ENCODE data around the gene PPP3CA.

The PPP3CA gene

GRCh38 chr4:101334963-101335572 is 12.3 kb downstream of the PPP3CA start:
- Histone ChIP-seq H3K9ac (ENCODE audit: low read length) (no peak overlapping the region), H3K9me3 (ENCODE audit: low read length) (no peaks in the 10 kb centered on the region), H3K4me2 (ENCODE audit: low read length) (peak overlapping the region; percentile 20; the same call in 1 of the 2 replicates), H3F3A (ENCODE audit: insufficient read depth, low read length) (no peaks in the 10 kb centered on the region), H2AFZ (ENCODE audit: low read length) (no peak overlapping the region), H3K27me3 (ENCODE audit: insufficient read depth, low read length) (no peaks in the 10 kb centered on the region), H3K79me2 (ENCODE audit: insufficient read depth, low read length) (peaks cover 96% of the 10 kb centered on the region), H3K4me3 (ENCODE audit: low read depth, low read length, poor library complexity, severe bottlenecking) (no peak overlapping the region), H3K36me3 (ENCODE audit: insufficient read depth, low read length) (peaks cover 5% of the 10 kb centered on the region; the same call in 1 of the 2 replicates), H3K27ac (ENCODE audit: low read depth, low read length, poor library complexity, severe bottlenecking) (no peak overlapping the region), H3K9me2 (ENCODE audit: low read depth, low read length) (no peaks in the 10 kb centered on the region), H3K4me1 (ENCODE audit: insufficient read depth, low read length, severe bottlenecking) (peaks cover 43% of the 10 kb centered on the region), H4K20me1 (ENCODE audit: insufficient read depth, low read length) (0 out of 2 replicates have a peak, but pooled peaks cover 2% of the 10 kb centered on the region)
- TF ChIP-seq, protein P1, sequence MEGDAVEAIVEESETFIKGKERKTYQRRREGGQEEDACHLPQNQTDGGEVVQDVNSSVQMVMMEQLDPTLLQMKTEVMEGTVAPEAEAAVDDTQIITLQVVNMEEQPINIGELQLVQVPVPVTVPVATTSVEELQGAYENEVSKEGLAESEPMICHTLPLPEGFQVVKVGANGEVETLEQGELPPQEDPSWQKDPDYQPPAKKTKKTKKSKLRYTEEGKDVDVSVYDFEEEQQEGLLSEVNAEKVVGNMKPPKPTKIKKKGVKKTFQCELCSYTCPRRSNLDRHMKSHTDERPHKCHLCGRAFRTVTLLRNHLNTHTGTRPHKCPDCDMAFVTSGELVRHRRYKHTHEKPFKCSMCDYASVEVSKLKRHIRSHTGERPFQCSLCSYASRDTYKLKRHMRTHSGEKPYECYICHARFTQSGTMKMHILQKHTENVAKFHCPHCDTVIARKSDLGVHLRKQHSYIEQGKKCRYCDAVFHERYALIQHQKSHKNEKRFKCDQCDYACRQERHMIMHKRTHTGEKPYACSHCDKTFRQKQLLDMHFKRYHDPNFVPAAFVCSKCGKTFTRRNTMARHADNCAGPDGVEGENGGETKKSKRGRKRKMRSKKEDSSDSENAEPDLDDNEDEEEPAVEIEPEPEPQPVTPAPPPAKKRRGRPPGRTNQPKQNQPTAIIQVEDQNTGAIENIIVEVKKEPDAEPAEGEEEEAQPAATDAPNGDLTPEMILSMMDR (IDR thresholded peaks at IDR 0.05; ENCODE audit: low read length): no peak
- TF ChIP-seq EZH2 (IDR thresholded peaks at IDR 0.05; ENCODE audit: borderline replicate concordance, low read length): no peak

DNA sequence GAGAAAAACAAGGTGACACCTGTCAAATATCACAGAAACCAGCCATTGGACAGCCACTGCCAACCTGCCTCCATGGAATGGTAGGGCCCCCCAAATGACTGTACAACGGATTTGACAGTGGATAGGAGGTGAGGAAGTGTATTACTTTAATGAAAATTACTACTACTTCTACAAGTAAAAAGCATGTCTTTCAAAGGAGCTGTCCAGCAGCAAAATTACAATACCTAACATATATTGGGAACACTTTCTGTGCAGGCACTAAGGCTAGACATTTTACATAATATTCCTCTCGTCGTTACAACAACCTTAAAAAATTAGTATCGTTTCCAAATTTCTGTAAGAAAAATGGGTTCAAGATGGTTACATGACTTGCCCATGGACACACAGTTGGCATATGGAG is 14.9 kb downstream of the PPP3CA start:
- H3K9me3 ChIP-seq (ENCODE audit: low read length): no peaks in the 10 kb centered on the region
- H3K4me2 ChIP-seq (ENCODE audit: low read length): no peak overlapping the region
- peaks cover 96% of the 10 kb centered on the region for H3K79me2 ChIP-seq (ENCODE audit: insufficient read depth, low read length)
- no peak for TF ChIP-seq EZH2 (IDR thresholded peaks at IDR 0.05; ENCODE audit: borderline replicate concordance, low read length)
- TF ChIP-seq, protein P1 (IDR thresholded peaks at IDR 0.05; ENCODE audit: low read length): no peak
- H3K27me3 ChIP-seq (ENCODE audit: insufficient read depth, low read length): no peaks in the 10 kb centered on the region
- H3K4me1 ChIP-seq (ENCODE audit: insufficient read depth, low read length, severe bottlenecking): peaks cover 37% of the 10 kb centered on the region
- H2AFZ ChIP-seq (ENCODE audit: low read length): no peak overlapping the region
- H3K4me3 ChIP-seq (ENCODE audit: low read depth, low read length, poor library complexity, severe bottlenecking): no peak overlapping the region
- H3F3A ChIP-seq (ENCODE audit: insufficient read depth, low read length): no peaks in the 10 kb centered on the region
- H3K9me2 ChIP-seq (ENCODE audit: low read depth, low read length): no peaks in the 10 kb centered on the region
- 0 out of 2 replicates have a peak, but pooled peaks cover 2% of the 10 kb centered on the region for H4K20me1 ChIP-seq (ENCODE audit: insufficient read depth, low read length)
- H3K27ac ChIP-seq (ENCODE audit: low read depth, low read length, poor library complexity, severe bottlenecking): no peak overlapping the region
- peaks cover 5% of the 10 kb centered on the region; the same call in 1 of the 2 replicates for H3K36me3 ChIP-seq (ENCODE audit: insufficient read depth, low read length)
- no peak overlapping the region for H3K9ac ChIP-seq (ENCODE audit: low read length)

DNA sequence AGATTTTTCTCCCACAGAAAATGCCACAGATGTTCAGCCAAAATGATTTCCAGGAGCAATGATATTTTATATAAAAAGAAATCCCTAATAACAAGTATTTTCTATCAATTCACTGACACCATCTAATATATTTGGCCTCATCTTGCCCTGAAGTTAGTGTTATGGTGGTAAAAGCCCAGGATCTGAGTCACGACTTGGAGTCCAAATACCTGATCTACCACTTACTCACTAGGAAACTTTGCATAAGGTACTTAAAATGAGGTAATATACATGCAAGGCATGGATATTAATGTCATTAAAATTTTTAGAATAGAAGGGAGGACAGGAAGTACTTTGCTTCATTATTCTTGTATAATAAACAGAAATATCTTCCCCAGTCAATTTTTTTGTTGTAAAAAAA is 16.3 kb downstream of the PPP3CA start:
- Histone ChIP-seq H3K36me3 (ENCODE audit: insufficient read depth, low read length) (peaks cover 5% of the 10 kb centered on the region; the same call in 1 of the 2 replicates), H4K20me1 (ENCODE audit: insufficient read depth, low read length) (0 out of 2 replicates have a peak, but pooled peaks cover 2% of the 10 kb centered on the region), H3K27ac (ENCODE audit: low read depth, low read length, poor library complexity, severe bottlenecking) (no peak overlapping the region)

More for the DNA sequence above, 16.3 kb downstream of the PPP3CA start:
- no peaks in the 10 kb centered on the region for H3F3A ChIP-seq (ENCODE audit: insufficient read depth, low read length)
- H2AFZ ChIP-seq (ENCODE audit: low read length): no peak overlapping the region
- H3K9ac ChIP-seq (ENCODE audit: low read length): no peak overlapping the region
- TF ChIP-seq EZH2 (IDR thresholded peaks at IDR 0.05; ENCODE audit: borderline replicate concordance, low read length): no peak
- TF ChIP-seq, protein P1 (IDR thresholded peaks at IDR 0.05; ENCODE audit: low read length): no peak
- H3K4me3 ChIP-seq (ENCODE audit: low read depth, low read length, poor library complexity, severe bottlenecking): no peak overlapping the region
- H3K4me2 ChIP-seq (ENCODE audit: low read length): no peak overlapping the region
- no peaks in the 10 kb centered on the region for H3K9me2 ChIP-seq (ENCODE audit: low read depth, low read length)
- H3K79me2 ChIP-seq (ENCODE audit: insufficient read depth, low read length): peaks cover 97% of the 10 kb centered on the region
- peaks cover 44% of the 10 kb centered on the region for H3K4me1 ChIP-seq (ENCODE audit: insufficient read depth, low read length, severe bottlenecking)
- no peaks in the 10 kb centered on the region for H3K9me3 ChIP-seq (ENCODE audit: low read length)
- H3K27me3 ChIP-seq (ENCODE audit: insufficient read depth, low read length): no peaks in the 10 kb centered on the region
